UCSD-AML1 (cell line): ENCODE data around the gene NSD2.

Experiments used
- DNase-seq: peaks from one replicate; lab custom pipeline; 2025; ENCODE audit not compliant: unreplicated experiment; lab: John Stamatoyannopoulos, UW

The NSD2 gene

GRCh38 chr4:1863297-1864033 is 7.7 kb upstream of the NSD2 start:
- DNase-seq: no peak

- no peak for DNase-seq
These were observed 6.9 kb upstream of the NSD2 start for GRCh38 chr4:1864076-1865008.

- no peak for DNase-seq
These were observed 5.0 kb upstream of the NSD2 start for GRCh38 chr4:1866189-1866661.

GRCh38 chr4:1868293-1868692 is 2.9 kb upstream of the NSD2 start:
- DNase-seq: no peak

- DNase-seq: no peak
These were observed 2.3 kb upstream of the NSD2 start for GRCh38 chr4:1868912-1869311.

GRCh38 chr4:1869530-1870327 is 1.5 kb upstream of the NSD2 start:
- DNase-seq: no peak

GRCh38 chr4:1870328-1870577 is 940 bp upstream of the NSD2 start:
- DNase-seq: peak; percentile 85

- no peak for DNase-seq
These were observed 353 bp downstream of the NSD2 start for GRCh38 chr4:1871471-1872021.

- DNase-seq: no peak
These were observed 1.7 kb downstream of the NSD2 start for GRCh38 chr4:1872870-1873269.

GRCh38 chr4:1873291-1873690 is 2.1 kb downstream of the NSD2 start:
- DNase-seq: no peak

- DNase-seq: no peak
These were observed 2.6 kb downstream of the NSD2 start for GRCh38 chr4:1873776-1874175.

GRCh38 chr4:1874201-1874600 is 3.0 kb downstream of the NSD2 start:
- no peak for DNase-seq

GRCh38 chr4:1879485-1879884 is 8.3 kb downstream of the NSD2 start:
- DNase-seq: no peak

GRCh38 chr4:1880332-1880731 is 9.1 kb downstream of the NSD2 start:
- no peak for DNase-seq

- DNase-seq: no peak
These were observed 11.7 kb downstream of the NSD2 start for GRCh38 chr4:1882850-1883271.

- no peak for DNase-seq
These were observed 12.4 kb downstream of the NSD2 start for GRCh38 chr4:1883583-1883982.

GRCh38 chr4:1885414-1885813 is 14.2 kb downstream of the NSD2 start:
- DNase-seq: no peak

GRCh38 chr4:1887052-1887451 is 15.9 kb downstream of the NSD2 start:
- no peak for DNase-seq

GRCh38 chr4:1890979-1891570 is 19.9 kb downstream of the NSD2 start:
- no peak for DNase-seq

GRCh38 chr4:1895971-1896657 is 24.9 kb downstream of the NSD2 start:
- DNase-seq: no peak
